ENCODE data around the gene ESPN. TPM values are rescaled to one million over a fixed set of nuclear protein-coding genes. Genes with fewer than 3 reads are reported as not detected.
"Not testable (repeated sequence)": the region's sequence is repeated elsewhere in the genome, so short reads cannot be mapped to it uniquely, and the experiment has no call there.

The ESPN gene
- polyA plus RNA-seq, 1 of the 3 experiments (the other 2 are of a cell fraction), result 0.33 TPM

GRCh38 chr1:6450943-6451373, 26.4 kb downstream of the ESPN start (continued):
- TF ChIP-seq RAD21 (IDR thresholded peaks at IDR 0.05; ENCODE audit: low read length), result no peak
- TF ChIP-seq GATA2 (CRISPR knock-in tag; IDR thresholded peaks at IDR 0.05), result no peak
- TF ChIP-seq USF2 (IDR thresholded peaks at IDR 0.05; ENCODE audit: borderline replicate concordance, low read depth, low read length), result no peak
- no peak for TF ChIP-seq MXI1 (IDR thresholded peaks at IDR 0.05; ENCODE audit: low read depth, low read length)
- no peak for TF ChIP-seq FOXJ3 (CRISPR knock-in tag; IDR thresholded peaks at IDR 0.05)

GRCh38 chr1:6453895-6454855, 29.6 kb downstream of the ESPN start:
- H3K9ac ChIP-seq; H3K4me2 ChIP-seq; POLR2A ChIA-PET; H3K9me3 ChIP-seq; H3K27ac ChIP-seq (ENCODE audit: low read depth in 2 of 2, low read length in 1 of 2); DNase-seq; H3F3A ChIP-seq (replicated peaks; ENCODE audit: insufficient read depth); H3K4me1 ChIP-seq (ENCODE audit: control insufficient read depth in 1 of 2, insufficient read depth in 2 of 2, low read depth in 1 of 2, low read length in 1 of 2); H3K4me3 ChIP-seq (ENCODE audit: low read depth in 2 of 2, low read length in 1 of 2); H2AFZ ChIP-seq (ENCODE audit: low read depth); H3K79me2 ChIP-seq (ENCODE audit: insufficient read depth); H3K36me3 ChIP-seq (replicated peaks in 1 of 2; ENCODE audit: control insufficient read depth in 1 of 2, insufficient read depth in 2 of 2, low read length in 1 of 2); H3K9me2 ChIP-seq; H4K20me1 ChIP-seq (ENCODE audit: insufficient read depth): not testable (repeated sequence)
- WGBS (ENCODE audit: low lambda C conversion rate), result 10% methylated on average over 21 of the region's 85 CpGs
- H3K27me3 ChIP-seq (ENCODE audit: insufficient read depth), result peaks cover 26% of the 10 kb centered on the region
- CTCF ChIA-PET, result interaction anchor here (0.8 to 5.0 kb wide), 13 partner anchors 8 to 208 kb away, joined by 3 to 19 read pairs (median 5); no protein-coding TSS in a partner anchor

GRCh38 chr1:6454856-6455751, 30.5 kb downstream of the ESPN start:
- CTCF ChIA-PET, result interaction anchor here (0.6 to 5.0 kb wide), 15 partner anchors 8 to 248 kb away, joined by 3 to 19 read pairs (median 5); no protein-coding TSS in a partner anchor
- peaks cover 17% of the 10 kb centered on the region for H3K27me3 ChIP-seq (ENCODE audit: insufficient read depth)
- no peak overlapping the region for H3K9ac ChIP-seq
- no peaks in the 10 kb centered on the region for H3K79me2 ChIP-seq (ENCODE audit: insufficient read depth)
- H3K4me1 ChIP-seq (ENCODE audit: control insufficient read depth in 1 of 2, insufficient read depth in 2 of 2, low read depth in 1 of 2, low read length in 1 of 2), result no peaks in the 10 kb centered on the region; a peak in 1 of 4 replicates
- no peaks in the 10 kb centered on the region for H3K9me2 ChIP-seq
- WGBS (ENCODE audit: low lambda C conversion rate), result 15% methylated on average over 12 of the region's 115 CpGs
- no peak overlapping the region for H3K27ac ChIP-seq (ENCODE audit: low read depth in 2 of 2, low read length in 1 of 2)
- POLR2A ChIA-PET, result no interaction called here
- no peak overlapping the region for H3K4me3 ChIP-seq (ENCODE audit: low read depth in 2 of 2, low read length in 1 of 2)
- no peaks in the 10 kb centered on the region for H4K20me1 ChIP-seq (ENCODE audit: insufficient read depth)
- H3K4me2 ChIP-seq, result no peak overlapping the region
- no peaks in the 10 kb centered on the region for H3K36me3 ChIP-seq (replicated peaks in 1 of 2; ENCODE audit: control insufficient read depth in 1 of 2, insufficient read depth in 2 of 2, low read length in 1 of 2)
- no peaks in the 10 kb centered on the region for H3F3A ChIP-seq (replicated peaks; ENCODE audit: insufficient read depth)
- DNase-seq, result peak; percentile 74
- TF ChIP-seq EZH2phosphoT487 (IDR thresholded peaks at IDR 0.05; ENCODE audit: borderline replicate concordance, low read depth), result no peak
- TF ChIP-seq CTCF (IDR thresholded peaks at IDR 0.05), result no peak
- no peak for TF ChIP-seq USF1 (IDR thresholded peaks at IDR 0.05; ENCODE audit: borderline replicate concordance, low read depth)
- TF ChIP-seq FOSL2 (IDR thresholded peaks at IDR 0.05; ENCODE audit: borderline replicate concordance, low read depth), result no peak
- TF ChIP-seq FOXM1 (IDR thresholded peaks at IDR 0.05; ENCODE audit: low read depth), result no peak
- no peak for TF ChIP-seq GATA2 (CRISPR knock-in tag; IDR thresholded peaks at IDR 0.05)
- no peak for TF ChIP-seq TAF1 (IDR thresholded peaks at IDR 0.05; ENCODE audit: borderline replicate concordance, low read depth, low read length)
- TF ChIP-seq SMC3 (IDR thresholded peaks at IDR 0.05; ENCODE audit: low read depth, low read length), result no peak
- TF ChIP-seq MXI1 (IDR thresholded peaks at IDR 0.05; ENCODE audit: low read depth, low read length), result no peak
- TF ChIP-seq MAX (IDR thresholded peaks at IDR 0.05; ENCODE audit: low read depth), result no peak
- H3K9me3 ChIP-seq, result no peaks in the 10 kb centered on the region
- no peak overlapping the region for H2AFZ ChIP-seq (ENCODE audit: low read depth)

All from SK-N-SH (cell line).